Spinal cord (tissue), 10 donors: ENCODE results near the gene NHSL2. TPM values are rescaled to one million over a fixed set of nuclear protein-coding genes. Genes with fewer than 3 reads are reported as not detected.

Experiments used
- DNase-seq, 6 donors: peaks; one replicate each; pipeline versions ENCODE4 v3.0.0 to v3.0.0-alpha.2; 2013 to 2015; ENCODE audit warnings: low spot score in 6 of 6, low read depth in 4 of 6
- H3K27ac ChIP-seq: one replicate; pipeline ENCODE4 v1.5.1; 2013; ENCODE audit warnings: low read depth, low read length, control low read depth
- H3K27me3 ChIP-seq: one replicate; pipeline ENCODE4 v1.6.1; 2013; ENCODE audit warnings: low read length; ENCODE audit not compliant: control insufficient read depth, insufficient read depth
- H3K36me3 ChIP-seq: one replicate; pipeline ENCODE4 v1.6.1; 2013; ENCODE audit warnings: low read length; ENCODE audit not compliant: control insufficient read depth, insufficient read depth
- H3K4me1 ChIP-seq: one replicate; pipeline ENCODE4 v1.6.1; 2013; ENCODE audit warnings: low read length; ENCODE audit not compliant: control insufficient read depth, insufficient read depth
- H3K4me3 ChIP-seq: one replicate; pipeline ENCODE4 v1.5.1; 2013; ENCODE audit warnings: low read depth, low read length, control low read depth
- H3K9me3 ChIP-seq: one replicate; pipeline ENCODE4 v1.6.1; 2013; ENCODE audit warnings: low read length; ENCODE audit not compliant: control insufficient read depth, insufficient read depth
- WGBS: methylation state at CpG from one replicate; pipeline ENCODE4 v1.1.5; 2013; ENCODE audit warnings: missing lambda C conversion rate; ENCODE audit not compliant: insufficient coverage; 5-methylcytosine and 5-hydroxymethylcytosine counted together
- polyA plus RNA-seq, 2 donors: library from polyadenylated mRNA; unstranded; fragments of 120-200 nt; gene quantifications; one replicate each; pipeline ENCODE4 v1.2.1, GENCODE V29; 2013; ENCODE audit not compliant: insufficient read length in 2 of 2
- total RNA-seq, 2 donors: library from RNA; depleted of rRNA in 1 of 2; stranded (reverse); fragments of 120-200 nt in 1 of 2; fragments of >200 nt in 1 of 2; gene quantifications; one replicate each; pipeline versions ENCODE4 v1.2.3 to v1.2.4, GENCODE V29; 2013 to 2014
- donor health status: healthy.

NHSL2 gene
- total and polyA plus RNA-seq, 4 donors = 6.1 to 19.2 (median 8.5) TPM

DNA sequence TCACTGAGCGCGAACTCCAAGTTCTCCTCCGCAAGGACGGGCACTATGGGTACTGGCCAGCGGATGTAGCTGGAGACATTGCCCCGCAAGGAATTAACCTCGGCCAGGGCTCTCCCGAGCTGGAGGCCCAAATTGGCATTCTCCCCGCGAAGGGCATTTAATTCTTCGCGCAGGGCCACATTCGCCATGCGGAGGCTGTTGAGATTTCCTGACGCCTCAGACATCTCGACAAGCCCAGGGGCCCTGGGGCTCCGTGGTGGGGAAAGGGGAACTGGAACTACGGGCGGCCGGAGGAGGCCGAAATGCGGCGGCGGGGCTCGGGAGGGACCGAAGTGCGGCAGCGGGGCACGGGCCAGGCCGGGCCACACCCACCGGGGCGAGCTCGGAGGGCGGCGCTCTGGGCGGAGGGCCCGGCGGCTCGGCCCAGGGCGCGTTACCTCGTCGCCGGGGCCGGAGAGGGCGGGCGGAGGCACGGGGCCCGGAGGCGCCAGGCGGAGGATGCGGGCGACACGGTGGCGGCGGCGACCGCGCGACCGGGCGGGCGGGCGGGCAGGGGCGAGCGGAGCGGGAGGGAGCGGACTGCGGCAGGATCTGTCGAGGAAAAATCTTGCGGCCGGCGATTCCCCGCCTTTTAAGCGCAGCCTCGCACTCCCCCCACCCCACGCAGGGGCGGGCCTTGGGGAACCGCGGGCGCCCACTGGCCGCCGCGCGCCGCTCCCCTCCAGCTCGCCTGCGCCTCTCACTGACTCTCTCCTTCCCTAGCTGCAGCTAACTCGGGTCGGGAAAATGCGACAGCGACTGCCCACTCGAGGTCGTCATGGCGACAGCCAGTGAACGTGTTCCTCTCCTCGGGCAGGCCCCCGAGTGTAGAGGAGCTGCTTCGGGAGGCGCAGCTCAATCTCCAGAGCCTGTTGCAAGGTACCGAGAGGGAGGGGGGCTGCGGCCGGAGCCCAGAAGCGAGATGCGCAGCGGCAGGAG is 221.0 kb downstream of the NHSL2 start, which contains the start of gene RTL5:
Gene RTL5, minus strand, starts transcription at position 599 of the 978 bp plus-strand sequence.
- peak within 1 kb of the TSS; percentile 69 for H3K27ac ChIP-seq
- no peaks in the 10 kb centered on the region for H3K9me3 ChIP-seq
- 14% methylated on average over 99 of the region's 106 CpGs for WGBS
- peaks cover 48% of the 10 kb centered on the region for H3K4me1 ChIP-seq
- H3K27me3 ChIP-seq = peaks cover 45% of the 10 kb centered on the region
- peaks cover 20% of the 10 kb centered on the region for H3K36me3 ChIP-seq
- DNase-seq = peak in 5 of 6 donors; percentile 71 to 97 (median 86)
- H3K4me3 ChIP-seq = peak within 1 kb of the TSS; percentile 47

DNA sequence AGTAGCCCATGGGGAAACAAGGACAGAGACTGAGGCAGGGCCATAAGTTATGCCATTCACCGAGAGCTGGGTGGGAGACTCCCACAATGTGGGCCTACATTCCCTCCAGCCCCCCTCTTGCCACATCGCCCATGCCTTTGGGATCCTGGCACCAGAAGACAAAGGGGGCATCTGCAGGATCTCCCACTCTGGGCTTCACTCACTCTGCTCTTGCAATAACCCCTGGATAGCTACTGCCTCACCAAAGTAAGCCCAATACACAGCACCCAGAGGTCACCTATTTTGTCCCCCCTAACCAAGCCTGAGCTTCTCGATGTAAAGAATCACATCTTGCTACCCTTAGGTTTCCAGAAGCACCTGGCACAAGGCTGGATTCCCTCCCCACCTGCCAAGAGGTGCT is 221.8 kb downstream of the NHSL2 start:
- H3K9me3 ChIP-seq = no peaks in the 10 kb centered on the region
- peaks cover 44% of the 10 kb centered on the region for H3K27me3 ChIP-seq
- H3K4me3 ChIP-seq = peak overlapping the region; percentile 41
- H3K4me1 ChIP-seq = peaks cover 40% of the 10 kb centered on the region
- WGBS = 40% methylated on average over 2 of the region's 3 CpGs
- peaks cover 20% of the 10 kb centered on the region for H3K36me3 ChIP-seq
- peak overlapping the region; percentile 69 for H3K27ac ChIP-seq
- DNase-seq = no peak

DNA sequence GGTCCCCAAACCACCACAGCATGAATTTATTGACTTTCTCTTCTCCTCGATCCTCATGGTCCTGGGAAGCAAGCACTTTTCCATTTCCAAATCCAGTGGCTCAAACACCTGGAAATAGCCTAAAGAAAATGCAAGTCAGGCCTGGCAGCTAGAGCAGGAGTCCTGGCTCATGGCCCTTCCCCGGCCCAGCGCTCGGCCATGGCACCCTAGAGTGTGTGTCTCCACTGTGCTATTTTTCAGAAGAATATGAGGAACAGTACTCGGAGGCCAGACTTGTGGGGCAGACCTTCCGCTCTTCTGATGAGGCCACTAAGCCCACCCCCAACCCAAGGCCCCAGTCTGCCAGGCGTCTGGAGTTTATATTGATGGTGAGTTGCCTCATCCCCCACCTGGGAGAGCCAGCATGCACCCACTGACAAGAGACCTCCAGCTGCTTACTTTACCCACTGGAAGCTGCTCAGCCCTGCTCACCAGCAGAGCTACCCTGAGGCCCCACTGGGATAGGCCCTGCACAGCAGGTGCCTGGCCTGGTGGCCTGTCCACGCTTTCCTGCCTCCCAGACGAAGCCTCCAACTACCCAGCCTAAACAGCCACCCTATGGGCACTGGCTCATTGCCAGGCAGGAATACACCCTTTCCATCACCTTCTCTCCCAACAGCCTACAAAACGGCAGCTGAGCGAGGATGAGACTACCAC is 223.4 kb downstream of the NHSL2 start:
- Histone ChIP-seq H3K9me3 (no peaks in the 10 kb centered on the region), H3K27ac (no peak overlapping the region), H3K36me3 (peaks cover 23% of the 10 kb centered on the region), H3K4me1 (peaks cover 30% of the 10 kb centered on the region), H3K27me3 (peaks cover 35% of the 10 kb centered on the region), H3K4me3 (no peak overlapping the region)
- DNase-seq = no peak
- 70% methylated on average over 7 of the region's 11 CpGs for WGBS

DNA sequence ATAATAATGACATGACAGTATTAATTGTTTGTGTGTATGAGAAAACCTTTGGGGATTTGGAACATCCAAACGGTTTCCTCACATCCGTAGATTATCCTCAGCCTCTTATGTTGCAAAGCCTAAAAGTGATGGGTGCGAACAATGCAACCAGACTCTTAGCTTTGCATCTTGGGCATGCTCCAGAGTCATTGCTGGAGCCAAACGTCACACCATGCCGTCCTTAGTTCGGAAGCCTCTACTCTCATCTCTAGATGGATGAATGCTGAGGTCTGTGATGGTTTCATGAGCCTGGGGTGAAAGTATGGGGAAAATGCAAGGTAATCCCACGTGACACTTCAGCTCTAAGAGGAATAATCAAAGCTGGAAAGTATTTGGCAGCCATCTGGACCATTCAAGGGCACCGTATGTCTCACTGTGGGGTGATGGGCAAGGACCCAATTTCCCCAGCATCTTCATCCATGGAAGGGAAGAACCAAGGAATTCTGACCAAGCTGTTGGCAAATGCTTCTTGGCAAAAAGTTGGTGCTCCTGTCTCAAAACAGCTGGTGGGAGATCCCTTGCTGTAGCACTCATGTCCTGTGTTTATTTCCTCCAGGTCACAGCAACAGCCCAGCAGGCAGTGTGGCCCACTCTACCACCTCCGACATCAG is 227.3 kb downstream of the NHSL2 start:
- peak in 1 of 6 donors; percentile 55 for DNase-seq
- Histone ChIP-seq H3K27me3 (peaks cover 29% of the 10 kb centered on the region), H3K36me3 (peaks cover 20% of the 10 kb centered on the region), H3K4me3 (no peak overlapping the region), H3K9me3 (no peaks in the 10 kb centered on the region), H3K27ac (no peak overlapping the region), H3K4me1 (peaks cover 7% of the 10 kb centered on the region)
- whole genome bisulfite sequencing = 81% methylated on average over 6 of the region's 9 CpGs

DNA sequence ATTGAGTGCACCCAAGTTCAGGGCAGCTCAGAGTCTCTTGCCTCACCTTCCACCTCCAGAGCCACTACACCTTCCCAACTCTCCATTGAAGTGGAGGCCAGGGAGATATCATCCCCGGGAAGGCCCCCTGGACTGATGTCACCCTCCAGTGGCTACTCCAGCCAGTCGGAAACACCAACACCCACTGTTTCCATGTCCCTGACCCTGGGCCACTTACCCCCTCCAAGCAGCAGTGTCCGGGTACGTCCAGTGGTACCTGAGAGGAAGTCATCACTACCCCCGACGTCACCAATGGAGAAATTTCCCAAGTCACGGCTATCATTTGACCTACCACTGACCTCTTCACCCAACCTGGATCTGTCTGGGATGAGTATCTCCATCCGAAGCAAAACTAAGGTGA is 228.9 kb downstream of the NHSL2 start:
- Histone ChIP-seq H3K4me1 (peaks cover 10% of the 10 kb centered on the region), H3K9me3 (no peaks in the 10 kb centered on the region), H3K36me3 (peaks cover 14% of the 10 kb centered on the region), H3K27me3 (peaks cover 18% of the 10 kb centered on the region), H3K27ac (no peak overlapping the region), H3K4me3 (no peak overlapping the region)
- DNase-seq = no peak
- 96% methylated on average over 7 of the region's 8 CpGs for WGBS

DNA sequence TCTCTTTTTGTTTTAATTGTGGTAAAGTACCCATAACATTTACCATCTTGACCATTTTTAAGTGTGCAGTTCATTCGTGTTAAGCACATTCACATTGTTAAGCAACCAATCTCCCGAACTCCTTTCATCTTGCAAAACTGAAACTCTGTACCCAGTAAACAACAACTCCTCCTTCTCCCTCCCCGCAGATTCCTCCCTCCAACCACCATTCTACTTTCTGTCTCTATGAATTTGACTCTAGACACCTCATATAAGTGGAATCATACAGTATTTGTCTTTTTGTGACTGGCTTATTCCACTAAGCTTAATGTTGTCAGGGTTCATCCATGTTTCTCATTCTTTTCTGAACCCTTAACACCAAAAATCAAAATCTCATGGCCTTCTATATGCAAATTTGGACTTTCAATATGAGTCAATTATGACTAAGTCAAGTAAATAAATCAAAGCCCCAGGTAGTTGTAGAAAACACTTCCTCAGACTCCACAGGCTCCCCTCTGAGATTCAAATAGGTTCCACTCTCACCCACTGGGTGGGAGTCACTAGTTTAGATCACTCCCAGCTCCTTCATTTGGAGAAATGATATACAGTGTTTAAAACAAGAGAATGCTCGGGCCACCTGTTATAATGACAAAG is 230.8 kb downstream of the NHSL2 start:
- WGBS = 17% methylated on average over 1 of the region's 4 CpGs
- Histone ChIP-seq H3K4me3 (no peak overlapping the region), H3K9me3 (no peaks in the 10 kb centered on the region), H3K27me3 (peaks cover 22% of the 10 kb centered on the region), H3K27ac (no peak overlapping the region), H3K4me1 (peaks cover 10% of the 10 kb centered on the region), H3K36me3 (peaks cover 14% of the 10 kb centered on the region)
- DNase-seq = peak in 1 of 6 donors; percentile 5

DNA sequence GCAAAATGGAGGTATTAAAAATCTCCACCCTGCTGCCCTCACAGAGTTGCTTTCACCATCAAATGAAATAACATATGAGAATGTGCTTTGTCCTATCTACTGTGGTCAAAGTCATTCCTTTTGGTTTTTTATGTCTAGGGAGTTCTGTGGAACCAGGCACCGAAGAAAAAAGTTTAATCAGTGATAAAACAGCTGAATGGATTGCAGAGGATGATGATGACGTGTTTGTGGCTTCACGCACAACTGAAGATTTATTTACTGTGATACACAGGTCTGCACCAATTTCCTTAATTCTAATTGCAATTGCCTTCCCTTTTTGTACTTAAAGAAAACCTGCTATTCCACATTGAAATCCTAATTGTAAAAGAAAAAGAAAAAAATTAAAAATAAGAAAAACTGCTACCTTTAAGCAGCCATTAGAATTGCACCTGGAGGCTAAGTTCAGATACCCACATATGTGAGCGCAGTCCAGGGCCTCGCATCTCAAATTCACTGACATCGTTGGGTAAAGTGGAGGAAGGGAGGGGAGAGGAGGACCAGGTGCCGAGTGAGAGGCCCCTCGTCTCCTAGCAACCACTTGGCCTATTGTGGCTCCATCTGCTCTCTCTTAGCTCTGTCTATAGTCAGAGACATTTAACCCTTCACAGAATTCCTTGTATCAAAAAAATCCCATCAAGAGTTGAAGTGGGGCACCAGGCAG is 231.6 kb downstream of the NHSL2 start:
- peaks cover 22% of the 10 kb centered on the region for H3K27me3 ChIP-seq
- H3K27ac ChIP-seq = no peak overlapping the region
- WGBS = 20% methylated on average over 2 of the region's 8 CpGs
- H3K36me3 ChIP-seq = peaks cover 14% of the 10 kb centered on the region
- no peaks in the 10 kb centered on the region for H3K9me3 ChIP-seq
- peak in 5 of 6 donors; percentile 47 to 94 (median 65) for DNase-seq
- H3K4me3 ChIP-seq = no peak overlapping the region
- peaks cover 10% of the 10 kb centered on the region for H3K4me1 ChIP-seq

DNA sequence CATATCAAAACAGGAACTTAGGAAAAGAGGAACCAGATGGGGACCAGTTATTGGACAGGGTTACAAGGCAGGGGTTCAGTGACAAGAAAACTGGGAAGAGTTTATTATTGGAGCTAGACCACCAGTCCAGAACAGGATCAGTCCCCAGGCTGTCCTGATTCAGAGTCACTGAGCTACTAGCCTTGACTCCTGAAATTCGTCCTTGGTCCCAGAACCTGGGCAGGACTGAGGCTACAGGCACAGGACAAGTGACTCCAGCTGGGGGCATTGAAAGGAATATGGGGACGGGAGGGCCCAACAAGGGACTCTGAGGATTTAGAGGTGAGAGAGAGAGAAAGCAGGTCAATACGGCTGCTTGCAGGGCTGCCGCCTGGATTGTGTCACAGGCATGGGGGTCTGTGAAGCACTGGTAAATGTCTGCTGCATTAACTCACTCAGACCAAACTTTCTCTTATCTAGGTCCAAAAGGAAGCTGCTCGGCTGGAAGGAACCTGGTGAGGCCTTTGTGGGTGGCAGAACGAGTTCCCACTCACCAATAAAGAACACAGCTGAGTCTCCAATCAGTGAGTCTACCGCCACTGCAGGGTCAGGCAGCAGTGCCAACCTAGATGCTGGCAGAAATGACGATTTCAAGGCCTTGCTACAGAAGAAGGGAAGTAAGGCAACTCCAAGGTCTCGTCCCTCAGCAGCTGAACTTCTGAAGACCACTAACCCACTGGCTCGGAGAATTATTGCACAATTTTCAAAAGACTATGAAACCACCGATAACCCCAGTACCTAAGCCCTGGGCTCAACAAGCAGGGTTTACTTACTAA is 232.4 kb downstream of the NHSL2 start:
- Histone ChIP-seq H3K27ac (no peak overlapping the region), H3K4me3 (no peak overlapping the region), H3K36me3 (peaks cover 14% of the 10 kb centered on the region), H3K9me3 (no peaks in the 10 kb centered on the region), H3K27me3 (peaks cover 26% of the 10 kb centered on the region), H3K4me1 (peaks cover 10% of the 10 kb centered on the region)
- WGBS = 23% methylated on average over 6 of the region's 11 CpGs
- peak in 1 of 6 donors; percentile 14 for DNase-seq
